Testis (tissue), 3 donors: ENCODE measurements around the gene DUS1L. TPM values are rescaled to one million over a fixed set of nuclear protein-coding genes. Genes with fewer than 3 reads are reported as not detected.

Experiments
- DNase-seq: peaks from one replicate; pipeline ENCODE4 v3.0.0-alpha.2; 2019
- H3K27ac ChIP-seq, 2 donors: fragments of 200-600 bp; sonication (generic); one replicate each; pipeline ENCODE4 v1.5.1; 2019
- H3K27me3 ChIP-seq: fragments of 200-600 bp; sonication (generic); one replicate; pipeline ENCODE4 v1.5.1; 2019
- H3K36me3 ChIP-seq: fragments of 200-600 bp; sonication (generic); one replicate; pipeline ENCODE4 v1.5.1; 2017; ENCODE audit warnings: low read depth; ENCODE audit errors: missing control alignments
- H3K4me1 ChIP-seq: fragments of 200-600 bp; sonication (generic); one replicate; pipeline ENCODE4 v1.5.1; 2019
- H3K4me3 ChIP-seq, 2 donors: fragments of 200-600 bp; sonication (generic); one replicate each; pipeline ENCODE4 v1.5.1; 2017 to 2019
- H3K9me3 ChIP-seq: fragments of 200-600 bp; sonication (generic); one replicate; pipeline ENCODE4 v1.5.1; 2017
- CTCF ChIP-seq, 3 experiments: fragments of 450-650 bp in 2 of 3; fragments of 200-600 bp in 1 of 3; sonication (generic) in 1 of 3; IDR thresholded peaks; one replicate each; pipeline ENCODE4 v1.5.1; 2016 to 2019; ENCODE audit warnings: antibody characterized with exemption in 3 of 3, mild to moderate bottlenecking in 2 of 3, moderate library complexity in 1 of 3
- POLR2A ChIP-seq: fragments of 450-650 bp; IDR thresholded peaks from one replicate; pipeline ENCODE4 v1.6.1; 2017; ENCODE audit warnings: antibody characterized with exemption, mild to moderate bottlenecking, moderate library complexity
- WGBS, 2 donors: methylation state at CpG; one replicate each; pipeline ENCODE4 v1.1.5; 2018; 5-methylcytosine and 5-hydroxymethylcytosine counted together
- intact Hi-C: fragments of 100-400 bp; cut with DNase I; formaldehyde crosslinking; loops from one replicate; pipeline ENCODE4 v1.15.1; 2023; ENCODE audit warnings: low total_unique reads
- polyA plus RNA-seq: library from polyadenylated mRNA; stranded (reverse); fragments of 350-450 nt; fragmentation: Illumina TruSeq; extraction: RNeasy Lipid Tissue Mini Kit (QIAGEN cat#74804); gene quantifications from one replicate; pipeline ENCODE4 v1.2.3, GENCODE V29; 2014; ENCODE audit warnings: low read depth, low replicate concordance; ENCODE audit not compliant: insufficient read depth
- total RNA-seq, 2 donors: library from RNA; depleted of rRNA; stranded (reverse); fragments of >200 nt; gene quantifications; one replicate each; pipeline ENCODE4 v1.2.3, GENCODE V29; 2016

DUS1L gene
- total and polyA plus RNA-seq, 3 donors from 2014 or later = 117 to 132 (median 127) TPM

GRCh38 chr17:82018152-82018988 lies 47.2 kb downstream of the DUS1L start:
- TF ChIP-seq CTCF (IDR thresholded peaks at IDR 0.05) (no peak), POLR2A (no peak)
- intact Hi-C loops = no loop called here
- Histone ChIP-seq H3K4me1 (peaks cover 10% of the 10 kb centered on the region), H3K27ac (no peak overlapping the region), H3K4me3 (no peak overlapping the region), H3K36me3 (no peaks in the 10 kb centered on the region), H3K9me3 (no peaks in the 10 kb centered on the region), H3K27me3 (no peaks in the 10 kb centered on the region)
- 77 to 80% methylated on average over 10 to 19 of the region's 19 CpGs for WGBS, 2 donors
- no peak for DNase-seq

- Histone ChIP-seq H3K4me3 (no peak overlapping the region), H3K27ac (no peak overlapping the region), H3K36me3 (no peaks in the 10 kb centered on the region), H3K4me1 (peaks cover 15% of the 10 kb centered on the region), H3K27me3 (no peaks in the 10 kb centered on the region), H3K9me3 (no peaks in the 10 kb centered on the region)
- intact Hi-C loops = no loop called here
- TF ChIP-seq POLR2A (no peak), CTCF (IDR thresholded peaks at IDR 0.05) (no peak)
- 84% methylated on average over 13 of the region's 13 CpGs; no CpG with 5 or more reads in 1 of the 2 donors for WGBS, 2 donors
- DNase-seq = no peak
Measured at GRCh38 chr17:82017612-82018151, 47.9 kb downstream of the DUS1L start.

- Histone ChIP-seq H3K4me3 (no peak overlapping the region), H3K4me1 (peaks cover 13% of the 10 kb centered on the region), H3K27ac (no peak overlapping the region), H3K36me3 (no peaks in the 10 kb centered on the region), H3K27me3 (no peaks in the 10 kb centered on the region), H3K9me3 (no peaks in the 10 kb centered on the region)
- intact Hi-C loops = no loop called here
- no peak for TF ChIP-seq POLR2A
- no peak for TF ChIP-seq CTCF (IDR thresholded peaks at IDR 0.05)
- DNase-seq = no peak
- 91 to 93% methylated on average over 21 to 23 of the region's 24 CpGs for WGBS, 2 donors
Measured at GRCh38 chr17:82016875-82017459, 48.6 kb downstream of the DUS1L start.

GRCh38 chr17:82016061-82016874 lies 49.3 kb downstream of the DUS1L start:
- no peak for TF ChIP-seq CTCF (IDR thresholded peaks at IDR 0.05)
- no peak for TF ChIP-seq POLR2A
- intact Hi-C loops = no loop called here
- H3K9me3 ChIP-seq = no peaks in the 10 kb centered on the region
- no peak overlapping the region for H3K27ac ChIP-seq
- no peaks in the 10 kb centered on the region for H3K36me3 ChIP-seq
- H3K4me3 ChIP-seq = no peak overlapping the region
- peaks cover 6% of the 10 kb centered on the region for H3K4me1 ChIP-seq
- no peaks in the 10 kb centered on the region for H3K27me3 ChIP-seq
- 91 to 95% methylated on average over 7 to 22 of the region's 28 CpGs for WGBS, 2 donors
- DNase-seq = no peak
